GM12891 (cell line): Measurements from ENCODE around the gene DHRS4.
"Not testable (repeated sequence)": the region's sequence is repeated elsewhere in the genome, so short reads cannot be mapped to it uniquely, and the experiment has no call there.

Experiments used
- POLR2A ChIP-seq: IDR thresholded peaks from 2 replicates; pipeline ENCODE4 v1.6.1; 2011; ENCODE audit warnings: low read depth, low read length, control low read depth
- POLR2AphosphoS5 ChIP-seq: IDR thresholded peaks from 2 replicates; pipeline ENCODE4 v1.6.1; 2011; ENCODE audit warnings: low read depth, low read length, control low read depth
- TAF1 ChIP-seq: IDR thresholded peaks from 2 replicates; pipeline ENCODE4 v1.6.1; 2011; ENCODE audit warnings: low read depth, low read length, control low read depth

GRCh38 chr14:23996009-23996408 lies 42.4 kb downstream of the DHRS4 start:
- not testable (repeated sequence) for TF ChIP-seq POLR2A, POLR2AphosphoS5, TAF1
